Gastrocnemius medialis (tissue), 4 donors: ENCODE measurements around the gene ERICH6B.

ENCODE experiments used
- CTCF ChIP-seq, 5 experiments: fragments of 450-650 bp in 3 of 5; fragments of 200-600 bp in 2 of 5; sonication (generic) in 2 of 5; IDR thresholded peaks in 4 of 5; conservative IDR thresholded peaks in 1 of 5; 1 replicate in 4 of 5; 2 replicates in 1 of 5; pipeline ENCODE4 v1.5.1; 2016 to 2019; ENCODE audit warnings: antibody characterized with exemption in 5 of 5, mild to moderate bottlenecking in 3 of 5, moderate library complexity in 3 of 5
- POLR2A ChIP-seq, 2 donors: fragments of 450-650 bp; IDR thresholded peaks; one replicate each; pipeline ENCODE4 v1.6.1; 2017; ENCODE audit warnings: antibody characterized with exemption in 2 of 2, mild to moderate bottlenecking in 2 of 2, moderate library complexity in 2 of 2

- no peak for TF ChIP-seq CTCF (IDR thresholded peaks at IDR 0.05 in 4 of 5, conservative IDR thresholded peaks at IDR 0.05 in 1 of 5)
- no peak for TF ChIP-seq POLR2A (IDR thresholded peaks at IDR 0.05)
Measured at GRCh38 chr13:45548281-45548680, 67.3 kb downstream of the ERICH6B start.
